Esophagus muscularis mucosa (tissue), 3 donors: ENCODE data around the gene ZNF526.

Experiments
- POLR2A ChIP-seq: fragments of 450-650 bp; IDR thresholded peaks from one replicate; pipeline ENCODE4 v1.6.1; 2017; ENCODE audit warnings: antibody characterized with exemption, moderate library complexity, mild to moderate bottlenecking, low read depth
- POLR2AphosphoS5 ChIP-seq, 2 donors: sonication (generic); formaldehyde crosslinking; IDR thresholded peaks; one replicate each; pipeline ENCODE4 v1.6.1; 2017; ENCODE audit warnings: antibody characterized with exemption in 2 of 2
- TF ChIP-seq, protein P1 (sequence below), 3 experiments: fragments of 200-600 bp in 2 of 3; fragments of 450-650 bp in 1 of 3; sonication (generic) in 2 of 3; IDR thresholded peaks; one replicate each; pipeline ENCODE4 v1.5.1; 2017 to 2019; ENCODE audit warnings: antibody characterized with exemption in 3 of 3, mild to moderate bottlenecking in 2 of 3, moderate library complexity in 1 of 3

GRCh38 chr19:42254850-42255765, 35.0 kb downstream of the ZNF526 start, which contains the start of gene ERF:
- TF ChIP-seq POLR2A (peak; percentile 95), POLR2AphosphoS5 (IDR thresholded peaks at IDR 0.05) (peak; percentile 98 to 99)
- TF ChIP-seq, protein P1, sequence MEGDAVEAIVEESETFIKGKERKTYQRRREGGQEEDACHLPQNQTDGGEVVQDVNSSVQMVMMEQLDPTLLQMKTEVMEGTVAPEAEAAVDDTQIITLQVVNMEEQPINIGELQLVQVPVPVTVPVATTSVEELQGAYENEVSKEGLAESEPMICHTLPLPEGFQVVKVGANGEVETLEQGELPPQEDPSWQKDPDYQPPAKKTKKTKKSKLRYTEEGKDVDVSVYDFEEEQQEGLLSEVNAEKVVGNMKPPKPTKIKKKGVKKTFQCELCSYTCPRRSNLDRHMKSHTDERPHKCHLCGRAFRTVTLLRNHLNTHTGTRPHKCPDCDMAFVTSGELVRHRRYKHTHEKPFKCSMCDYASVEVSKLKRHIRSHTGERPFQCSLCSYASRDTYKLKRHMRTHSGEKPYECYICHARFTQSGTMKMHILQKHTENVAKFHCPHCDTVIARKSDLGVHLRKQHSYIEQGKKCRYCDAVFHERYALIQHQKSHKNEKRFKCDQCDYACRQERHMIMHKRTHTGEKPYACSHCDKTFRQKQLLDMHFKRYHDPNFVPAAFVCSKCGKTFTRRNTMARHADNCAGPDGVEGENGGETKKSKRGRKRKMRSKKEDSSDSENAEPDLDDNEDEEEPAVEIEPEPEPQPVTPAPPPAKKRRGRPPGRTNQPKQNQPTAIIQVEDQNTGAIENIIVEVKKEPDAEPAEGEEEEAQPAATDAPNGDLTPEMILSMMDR (IDR thresholded peaks at IDR 0.05), result peak in 1 of 3 experiments; percentile 22
